ENCODE results near the gene NUDT3.

GRCh38 chr6:34275128-34275804, 117.2 kb downstream of the NUDT3 start:
- no peak for TF ChIP-seq EZH2 (optimal IDR thresholded peaks at IDR 0.05; ENCODE audit: low read depth, low read length)
- no peak for TF ChIP-seq CTCF (IDR thresholded peaks at IDR 0.05; ENCODE audit: low read length)
- no peak for TF ChIP-seq EZH2phosphoT487 (IDR thresholded peaks at IDR 0.05; ENCODE audit: low read length)
